Right lobe of liver (tissue), 6 donors: Measurements from ENCODE around the gene CRK. TPM values are rescaled to one million over a fixed set of nuclear protein-coding genes. Genes with fewer than 3 reads are reported as not detected.

ENCODE experiments used
- ATAC-seq, 4 donors: fragments of 200-7000 bp; cut with Tn5 transposase; one replicate each; pipeline ENCODE4 v1.9.1; 2020; ENCODE audit warnings: mild to moderate bottlenecking in 4 of 4, moderate library complexity in 4 of 4
- DNase-seq, 3 donors: peaks; one replicate each; pipeline ENCODE4 v3.0.0-alpha.2; 2020
- H3K27ac ChIP-seq, 3 donors: fragments of 200-600 bp; one replicate each; pipeline ENCODE4 v1.8.0; 2022
- H3K27me3 ChIP-seq, 2 donors: fragments of 200-600 bp; one replicate each; pipeline ENCODE4 v1.8.0; 2022
- H3K36me3 ChIP-seq, 4 donors: fragments of 200-600 bp; sonication (generic) in 1 of 4; one replicate each; pipeline versions ENCODE4 v1.5.1 to v1.8.0; 2017 to 2022; ENCODE audit warnings: control low read depth in 1 of 4
- H3K4me1 ChIP-seq, 4 donors: fragments of 200-600 bp; sonication (generic) in 1 of 4; one replicate each; pipeline versions ENCODE4 v1.5.1 to v1.8.0; 2017 to 2022; ENCODE audit warnings: control low read depth in 1 of 4
- H3K4me3 ChIP-seq, 3 donors: fragments of 200-600 bp; one replicate each; pipeline ENCODE4 v1.8.0; 2022
- H3K9me3 ChIP-seq, 4 donors: fragments of 200-600 bp; sonication (generic) in 1 of 4; one replicate each; pipeline versions ENCODE4 v1.5.1 to v1.8.0; 2017 to 2022; ENCODE audit warnings: control low read depth in 1 of 4
- POLR2A ChIP-seq: fragments of 450-650 bp; IDR thresholded peaks from one replicate; pipeline ENCODE4 v1.6.1; 2017; ENCODE audit warnings: antibody characterized with exemption, mild to moderate bottlenecking
- WGBS: methylation state at CpG from one replicate; pipeline ENCODE4 v1.1.6; 2018; ENCODE audit warnings: low coverage, low lambda C conversion rate; ENCODE audit not compliant: insufficient coverage; ENCODE audit errors: missing lambda C conversion rate; 5-methylcytosine and 5-hydroxymethylcytosine counted together
- intact Hi-C, 2 donors: fragments of 100-400 bp; cut with DNase I; formaldehyde crosslinking; loops; one replicate each; pipeline versions ENCODE4 v1.11.2 to v1.14.1; 2022
- total RNA-seq, 6 experiments: library from RNA; depleted of rRNA in 2 of 6; stranded (reverse); fragments of >200 nt in 2 of 6; fragmentation: NEBNext Ultra II Directional in 3 of 6; extraction: Animal tissue kit (Norgen Biotek cat#: 25700) in 3 of 6; gene quantifications; one replicate each; pipeline versions ENCODE4 v1.1.0 to v1.2.4, GENCODE V29; 2016 to 2023
- TF ChIP-seq, protein P1 (sequence below), 4 donors: fragments of 200-600 bp in 3 of 4; fragments of 450-650 bp in 1 of 4; IDR thresholded peaks; one replicate each; pipeline versions ENCODE4 v1.5.1 to v1.8.0; 2016 to 2022; ENCODE audit warnings: antibody characterized with exemption in 4 of 4, mild to moderate bottlenecking in 2 of 4
- donor health status: DM: no; HTN: yes; CAD: no.
- donor health status: DM: no; HTN: no; CAD: no.
- donor health status: DM: no; HTN: no; CAD: no.
- donor health status: DM: no; HTN: yes; CAD: no.
- donor health status: DM: no; HTN: yes; CAD: no.

Gene CRK
- total RNA-seq, 6 experiments from 2014 or later, result 33.9 to 58.6 (median 47.6) TPM

DNA sequence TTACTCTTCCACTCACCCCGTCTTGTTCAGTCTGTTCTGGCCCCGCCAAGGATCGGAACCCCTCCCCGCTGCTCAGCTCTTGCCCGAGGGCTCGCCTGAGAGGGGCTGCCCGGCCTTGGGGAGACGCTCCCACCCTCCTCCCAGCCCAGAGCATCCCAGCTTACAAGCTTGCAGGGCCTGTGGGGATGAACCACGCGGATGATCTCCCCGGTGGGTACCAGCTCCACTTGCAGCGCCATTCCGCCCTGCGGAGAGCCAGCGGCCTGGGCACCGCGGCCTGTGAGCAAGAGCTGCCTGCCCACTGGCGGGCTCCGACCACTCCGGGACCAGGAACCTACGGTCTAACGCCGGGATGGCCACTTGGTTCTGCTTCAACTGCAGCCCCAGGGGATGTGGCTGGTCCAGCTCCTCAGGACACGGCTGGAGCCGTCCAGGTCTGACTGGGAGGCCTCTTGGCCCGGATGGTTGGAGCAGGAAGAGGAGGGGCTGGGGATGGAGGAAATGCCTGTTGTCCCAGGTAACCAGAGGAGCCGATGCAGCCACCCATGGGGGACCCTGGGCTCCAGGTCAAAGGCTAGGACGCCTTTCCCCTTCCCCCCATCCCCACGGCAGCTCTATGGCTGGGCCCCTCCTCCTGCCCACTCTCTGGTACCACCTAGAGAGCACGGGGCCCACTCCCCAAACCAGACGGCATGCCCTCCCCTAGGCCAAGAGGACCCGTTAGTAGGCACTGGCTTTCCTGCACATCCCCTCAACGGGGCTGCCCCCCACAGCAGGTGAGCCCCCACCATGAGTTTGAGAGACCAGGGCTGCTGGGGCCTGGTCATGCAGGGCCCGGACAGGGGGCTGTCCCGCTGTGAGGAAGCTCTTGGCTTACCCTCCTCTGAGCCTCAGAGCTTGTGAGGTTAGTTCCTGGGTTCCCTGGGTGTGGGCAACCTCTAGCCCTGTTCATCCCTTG is 36.5 kb upstream of the CRK start, which contains the start of gene MYO1C:
TSS of gene MYO1C (minus strand) at position 438 of the 958 bp plus-strand sequence. CDS start at position 239, 199 bp downstream.
- Histone ChIP-seq H3K4me3 (peak within 1 kb of the TSS; percentile 43 to 75 (median 53)), H3K27ac (peak within 1 kb of the TSS; percentile 49 to 87 (median 75)), H3K36me3 (peaks cover 0 to 14% (median 6%) of the 10 kb centered on the region in 4 donors), H3K27me3 (no peaks in the 10 kb centered on the region), H3K4me1 (peaks cover 0 to 23% (median 11%) of the 10 kb centered on the region in 4 donors), H3K9me3 (no peaks in the 10 kb centered on the region)
- intact Hi-C loops, result no loop called here
- WGBS, result 61% methylated on average over 15 of the region's 35 CpGs
- DNase-seq (no peak), ATAC-seq (no peak)
- TF ChIP-seq, protein P1, sequence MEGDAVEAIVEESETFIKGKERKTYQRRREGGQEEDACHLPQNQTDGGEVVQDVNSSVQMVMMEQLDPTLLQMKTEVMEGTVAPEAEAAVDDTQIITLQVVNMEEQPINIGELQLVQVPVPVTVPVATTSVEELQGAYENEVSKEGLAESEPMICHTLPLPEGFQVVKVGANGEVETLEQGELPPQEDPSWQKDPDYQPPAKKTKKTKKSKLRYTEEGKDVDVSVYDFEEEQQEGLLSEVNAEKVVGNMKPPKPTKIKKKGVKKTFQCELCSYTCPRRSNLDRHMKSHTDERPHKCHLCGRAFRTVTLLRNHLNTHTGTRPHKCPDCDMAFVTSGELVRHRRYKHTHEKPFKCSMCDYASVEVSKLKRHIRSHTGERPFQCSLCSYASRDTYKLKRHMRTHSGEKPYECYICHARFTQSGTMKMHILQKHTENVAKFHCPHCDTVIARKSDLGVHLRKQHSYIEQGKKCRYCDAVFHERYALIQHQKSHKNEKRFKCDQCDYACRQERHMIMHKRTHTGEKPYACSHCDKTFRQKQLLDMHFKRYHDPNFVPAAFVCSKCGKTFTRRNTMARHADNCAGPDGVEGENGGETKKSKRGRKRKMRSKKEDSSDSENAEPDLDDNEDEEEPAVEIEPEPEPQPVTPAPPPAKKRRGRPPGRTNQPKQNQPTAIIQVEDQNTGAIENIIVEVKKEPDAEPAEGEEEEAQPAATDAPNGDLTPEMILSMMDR (IDR thresholded peaks at IDR 0.05), result no peak
- TF ChIP-seq POLR2A, result no peak

DNA sequence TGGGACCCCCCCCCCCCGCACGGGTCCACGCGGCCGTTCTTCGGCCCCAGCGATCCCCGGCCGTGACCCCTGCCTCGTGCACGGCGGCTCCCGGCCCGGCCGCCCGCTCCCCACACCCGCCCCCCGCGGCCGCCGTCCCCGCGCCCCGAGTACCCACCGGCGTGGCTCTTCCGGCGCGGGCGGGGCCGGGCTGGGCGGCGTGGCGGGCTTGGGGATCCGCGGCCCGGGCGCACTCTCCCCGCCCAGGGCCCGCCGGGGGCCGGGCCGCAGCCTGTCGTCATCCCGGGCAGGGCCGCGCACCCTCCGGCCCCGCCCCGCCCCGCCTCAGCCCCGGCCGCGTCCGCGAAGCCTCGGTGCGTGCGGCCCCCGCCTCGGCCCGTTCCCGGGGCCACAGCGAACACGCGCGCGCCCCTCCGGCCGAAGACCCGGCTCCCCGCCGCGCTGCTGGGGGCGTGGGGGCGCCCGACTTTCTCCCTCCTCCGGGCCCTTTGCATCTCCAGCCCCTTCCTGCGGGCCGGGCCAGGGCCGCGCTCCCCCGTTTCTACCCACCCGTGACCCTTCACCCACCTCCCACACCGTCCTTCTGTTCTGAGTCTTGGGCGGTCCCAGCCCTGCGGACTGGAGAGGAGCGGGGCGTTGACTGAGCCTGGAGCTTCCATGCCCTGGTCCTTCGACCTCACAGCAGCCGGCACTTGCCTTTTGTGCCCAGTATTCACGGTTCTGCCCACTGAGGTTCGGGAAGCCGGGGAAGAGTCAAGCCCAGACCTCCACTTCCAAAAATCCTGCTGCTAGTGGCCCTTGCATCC is 35.6 kb upstream of the CRK start:
- peak; percentile 52 to 70 (median 65) for ATAC-seq
- Histone ChIP-seq H3K27me3 (no peaks in the 10 kb centered on the region), H3K9me3 (no peaks in the 10 kb centered on the region), H3K4me3 (peak overlapping the region; percentile 75 to 76 (median 75)), H3K27ac (peak overlapping the region; percentile 76 to 87 (median 82)), H3K36me3 (peaks cover 0 to 12% (median 4%) of the 10 kb centered on the region in 4 donors), H3K4me1 (peaks cover 0 to 23% (median 11%) of the 10 kb centered on the region in 4 donors)
- TF ChIP-seq POLR2A, result no peak
- TF ChIP-seq, protein P1 (IDR thresholded peaks at IDR 0.05), result no peak
- WGBS, result 0% methylated on average over 9 of the region's 94 CpGs
- DNase-seq, result peak; percentile 79 to 80 (median 79)
- intact Hi-C loops, result no loop called here

DNA sequence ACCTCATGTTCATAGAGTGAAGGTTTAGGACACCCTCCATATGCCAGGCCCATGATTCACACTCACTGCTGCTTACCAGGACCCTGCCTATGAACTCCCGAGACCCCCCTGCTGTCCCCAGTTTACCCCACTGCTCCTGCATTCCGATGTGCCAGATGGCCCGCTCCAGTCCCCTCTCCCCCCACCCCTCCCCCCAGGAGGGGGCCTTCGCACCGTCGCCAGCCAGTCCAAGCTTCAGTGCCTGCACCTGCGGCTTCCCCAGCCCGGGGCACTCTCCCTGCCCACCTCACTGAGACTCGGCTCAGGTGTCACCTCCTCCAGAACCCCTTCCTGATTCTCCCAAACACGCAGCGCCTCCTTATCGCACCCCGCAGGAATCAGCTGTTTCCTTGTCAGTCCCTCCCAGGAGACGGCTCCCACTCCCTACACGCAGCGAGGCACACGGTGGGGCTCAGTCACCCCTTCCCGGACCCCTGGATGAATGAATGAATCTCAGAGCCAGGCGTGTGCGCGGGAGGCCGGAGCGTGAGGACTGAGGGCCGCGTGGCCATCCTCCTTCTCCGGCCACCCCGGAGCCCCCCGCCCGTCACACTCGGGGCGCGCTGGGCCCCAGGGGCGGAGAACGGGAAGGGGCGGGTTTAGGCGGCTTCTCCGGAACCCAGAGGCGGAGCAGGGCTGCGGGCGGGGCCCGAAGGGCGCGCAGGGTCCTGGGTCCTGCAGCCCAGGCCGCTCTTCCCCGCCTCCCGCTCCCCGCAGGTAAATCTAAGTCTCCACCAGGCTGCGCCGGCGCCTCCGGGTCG is 34.8 kb upstream of the CRK start:
- H3K4me3 ChIP-seq, result peak overlapping the region; percentile 75 to 76 (median 75)
- peak overlapping the region; percentile 76 to 87 (median 82) for H3K27ac ChIP-seq
- H3K27me3 ChIP-seq, result no peaks in the 10 kb centered on the region
- intact Hi-C loops, result no loop called here
- 0% methylated on average over 8 of the region's 52 CpGs for WGBS
- no peaks in the 10 kb centered on the region for H3K9me3 ChIP-seq
- H3K36me3 ChIP-seq, result peaks cover 0 to 6% (median under 1%) of the 10 kb centered on the region in 4 donors
- TF ChIP-seq, protein P1 (IDR thresholded peaks at IDR 0.05), result no peak
- TF ChIP-seq POLR2A, result peak; percentile 70
- peaks cover 0 to 23% (median 11%) of the 10 kb centered on the region in 4 donors for H3K4me1 ChIP-seq
- ATAC-seq, result peak; percentile 48 to 63 (median 54)
- DNase-seq, result peak; percentile 82 to 83 (median 82)
